GM23248 (cell line): ENCODE data around the gene TRIM29.

Source experiments
- EZH2 ChIP-seq: fragments of 200-600 bp; sonication (generic); IDR thresholded peaks from 2 replicates; pipeline ENCODE4 v1.6.1; 2018; ENCODE audit warnings: antibody characterized with exemption, mild to moderate bottlenecking; ENCODE audit not compliant: insufficient read depth, poor library complexity, severe bottlenecking
- EZH2phosphoT487 ChIP-seq: fragments of 200-600 bp; sonication (generic); IDR thresholded peaks from 2 replicates; pipeline ENCODE4 v1.6.1; 2018; ENCODE audit warnings: antibody characterized with exemption, moderate library complexity, mild to moderate bottlenecking, low read depth; ENCODE audit not compliant: insufficient read depth

- TF ChIP-seq EZH2: no peak
- no peak for TF ChIP-seq EZH2phosphoT487
These were observed 45.8 kb upstream of the TRIM29 start for GRCh38 chr11:120183701-120184141.
